ENCODE measurements around the gene PALLD.
A peak's percentile ranks its signal among the peaks of the same experiment; 100 is the strongest.

PALLD gene

GRCh38 chr4:168560184-168561180 lies 63.6 kb downstream of the PALLD start:
- DNase-seq (ENCODE audit: low spot score): no peak

- DNase-seq (ENCODE audit: low spot score): no peak
These were observed 65.3 kb downstream of the PALLD start for GRCh38 chr4:168562041-168562571.

- no peak for DNase-seq (ENCODE audit: low spot score)
These were observed 67.2 kb downstream of the PALLD start for GRCh38 chr4:168564023-168564422.

- no peak for DNase-seq (ENCODE audit: low spot score)
These were observed 68.3 kb downstream of the PALLD start for GRCh38 chr4:168565130-168565529.

DNA sequence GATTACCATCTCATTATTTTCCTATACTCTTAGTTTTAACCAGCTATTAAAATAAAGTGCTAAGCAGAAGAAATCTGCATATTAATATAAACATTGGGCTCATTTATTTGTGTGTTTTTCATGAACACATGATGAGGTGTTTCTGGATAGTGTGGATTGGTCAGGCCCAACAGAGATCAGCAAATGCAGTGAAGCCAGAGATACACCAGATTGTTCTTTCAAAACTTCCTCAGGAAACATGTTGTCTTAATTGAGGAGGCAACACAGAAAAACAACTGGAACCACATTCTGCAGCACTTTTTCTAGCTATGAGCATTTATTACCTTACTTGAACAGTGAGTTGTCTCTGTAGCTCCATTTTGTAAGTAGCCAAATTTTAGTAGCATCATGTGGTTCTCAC lies 69.9 kb downstream of the PALLD start:
- no peak for DNase-seq (ENCODE audit: low spot score)

- peak; percentile 42 for DNase-seq (ENCODE audit: low spot score)
These were observed 72.4 kb downstream of the PALLD start for GRCh38 chr4:168569066-168569930.

- no peak for DNase-seq (ENCODE audit: low spot score)
These were observed 73.1 kb downstream of the PALLD start for GRCh38 chr4:168569931-168570276.

DNA sequence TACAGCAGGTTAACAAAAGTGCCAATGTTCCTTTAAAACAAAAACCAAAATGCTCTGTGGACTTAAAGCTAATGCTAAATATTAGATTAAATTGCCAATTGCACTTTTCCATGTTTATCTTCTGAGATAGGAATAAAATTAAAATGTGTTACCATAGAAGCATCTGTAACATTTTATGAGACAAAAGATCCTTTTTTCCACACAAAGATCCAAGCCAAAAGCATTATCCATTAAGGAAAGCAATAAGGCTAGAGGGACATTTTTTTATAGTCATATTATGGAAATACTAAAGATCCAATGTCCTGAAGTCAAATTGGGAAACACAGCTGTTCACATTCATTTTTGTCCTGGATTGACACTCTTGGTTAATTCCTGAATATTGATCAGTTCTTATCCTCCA lies 73.6 kb downstream of the PALLD start:
- no peak for DNase-seq (ENCODE audit: low spot score)

DNA sequence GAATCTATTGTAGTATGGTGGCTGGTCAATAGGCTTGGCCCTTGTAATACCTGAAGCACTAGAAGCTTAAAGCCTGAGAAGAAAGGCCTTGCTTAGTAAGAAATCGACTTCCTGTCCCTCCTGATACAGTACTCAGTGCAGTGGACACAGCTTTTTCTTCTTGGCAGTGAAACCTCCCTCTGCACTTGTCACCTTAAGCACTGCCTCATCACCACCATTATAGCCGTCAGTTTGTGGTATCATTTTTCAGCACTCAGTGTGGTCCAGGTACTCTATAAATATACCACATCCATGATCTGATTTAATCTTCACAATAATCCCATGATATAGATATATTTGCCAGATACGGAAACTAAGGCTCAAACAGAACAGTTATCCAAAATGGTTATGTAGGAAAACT lies 75.2 kb downstream of the PALLD start:
- no peak for DNase-seq (ENCODE audit: low spot score)

- DNase-seq (ENCODE audit: low spot score): no peak
These were observed 77.0 kb downstream of the PALLD start for GRCh38 chr4:168573870-168574269.

GRCh38 chr4:168574581-168575295 lies 77.9 kb downstream of the PALLD start:
- DNase-seq (ENCODE audit: low spot score): no peak

- no peak for DNase-seq (ENCODE audit: low spot score)
These were observed 78.6 kb downstream of the PALLD start for GRCh38 chr4:168575473-168575872.

- DNase-seq (ENCODE audit: low spot score): no peak
These were observed 80.8 kb downstream of the PALLD start for GRCh38 chr4:168577624-168578023.

DNA sequence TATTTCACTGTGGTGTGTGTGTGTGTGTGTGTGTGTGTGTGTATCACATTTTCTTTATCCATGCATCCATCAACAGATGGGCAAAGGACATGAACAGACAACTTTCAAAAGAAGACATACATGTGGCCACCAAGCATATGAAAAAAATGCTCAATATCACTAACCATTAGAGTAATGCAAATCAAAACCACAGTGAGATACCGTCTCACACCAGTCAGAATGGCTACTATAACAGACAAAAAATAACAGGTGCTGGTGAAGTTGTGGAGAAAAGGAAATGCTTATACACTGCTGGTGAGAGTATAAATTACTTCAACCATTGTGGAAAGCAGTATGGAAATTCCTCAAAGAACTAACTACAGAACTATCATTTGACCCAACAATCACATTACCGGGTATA lies 83.4 kb downstream of the PALLD start:
- DNase-seq (ENCODE audit: low spot score): no peak

- peak; percentile 43 for DNase-seq (ENCODE audit: low spot score)
These were observed 87.5 kb downstream of the PALLD start for GRCh38 chr4:168584321-168584771.

DNA sequence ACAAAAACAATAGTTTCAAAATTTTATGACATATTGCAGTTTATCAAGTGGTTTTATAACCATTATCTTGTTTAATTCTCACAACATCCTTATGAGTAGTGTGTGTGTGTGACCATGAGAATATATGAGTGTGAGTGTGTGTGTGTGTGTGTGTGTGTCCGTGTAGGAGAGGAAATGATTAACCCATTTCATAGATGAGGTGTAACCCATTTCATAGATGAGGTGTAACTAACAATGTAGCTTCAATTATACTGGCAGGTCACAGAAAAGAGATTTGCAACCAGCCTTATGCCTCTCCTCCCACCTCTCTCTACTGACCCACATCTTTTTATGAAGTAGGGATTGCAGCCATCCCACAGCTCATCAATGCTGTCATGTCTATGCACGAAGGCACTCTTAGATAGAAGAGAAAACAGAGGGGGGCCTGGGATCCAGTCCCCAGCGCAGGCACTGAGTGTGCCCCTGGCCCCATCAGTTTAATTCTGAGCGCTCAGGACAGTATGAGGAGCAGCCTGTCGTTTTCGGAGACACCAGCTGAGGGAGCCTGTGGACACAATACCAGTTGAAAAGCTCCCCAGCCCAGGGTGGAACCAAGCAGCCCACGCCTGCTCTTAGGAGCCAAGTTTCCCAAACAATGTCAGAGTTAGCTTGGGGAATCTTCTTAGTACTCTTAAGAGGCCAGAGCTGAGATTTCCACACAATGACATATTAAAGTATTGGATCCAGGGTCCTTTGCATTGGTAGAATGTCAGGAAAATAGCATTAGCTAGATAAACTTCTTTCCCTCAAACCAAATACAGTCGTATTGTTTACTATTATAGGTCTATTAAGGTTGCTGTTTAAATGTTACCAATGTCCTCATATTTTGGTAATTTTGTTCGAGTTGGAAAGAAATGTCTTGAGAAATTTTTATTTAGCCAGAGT lies 88.6 kb downstream of the PALLD start:
- DNase-seq (ENCODE audit: low spot score): peak; percentile 82

- DNase-seq (ENCODE audit: low spot score): no peak
These were observed 90.1 kb downstream of the PALLD start for GRCh38 chr4:168586926-168587325.

DNA sequence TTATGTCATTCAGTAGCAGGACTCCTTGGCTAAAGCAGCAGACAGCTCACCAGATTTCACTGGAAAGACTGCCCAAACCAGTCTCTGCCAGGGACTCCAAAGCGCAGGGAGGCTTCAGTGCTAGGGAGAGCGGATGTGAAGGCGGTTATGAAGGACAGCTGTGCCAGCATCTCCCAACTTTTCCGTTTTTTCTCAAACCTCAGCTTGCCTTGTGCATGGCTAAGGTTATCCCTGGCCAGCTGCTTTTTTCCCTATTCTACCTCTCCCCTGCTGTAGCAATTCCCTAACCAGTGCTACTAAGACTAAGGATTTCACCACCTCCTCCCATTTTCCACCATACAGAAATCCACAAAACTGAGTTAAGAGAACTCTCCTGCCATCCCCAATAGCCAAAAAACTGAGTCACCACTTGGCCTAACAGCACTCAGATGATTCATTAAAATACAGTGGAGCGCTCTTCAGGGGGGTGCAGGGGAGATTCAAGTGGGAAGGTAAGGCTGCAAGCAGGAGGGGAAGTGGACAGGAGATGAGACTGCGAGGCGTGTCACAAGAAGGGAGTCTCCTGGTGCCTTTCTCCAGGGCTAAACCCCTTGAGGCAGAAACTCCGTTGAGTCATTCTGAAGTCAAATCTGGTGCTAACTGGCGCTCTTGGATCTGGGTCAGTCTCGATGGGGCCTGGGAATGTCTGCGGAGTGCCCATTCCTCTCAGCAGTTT lies 90.7 kb downstream of the PALLD start:
- peak; percentile 73 for DNase-seq (ENCODE audit: low spot score)

GRCh38 chr4:168588916-168589531 lies 92.2 kb downstream of the PALLD start:
- peak; percentile 25 for DNase-seq (ENCODE audit: low spot score)

DNA sequence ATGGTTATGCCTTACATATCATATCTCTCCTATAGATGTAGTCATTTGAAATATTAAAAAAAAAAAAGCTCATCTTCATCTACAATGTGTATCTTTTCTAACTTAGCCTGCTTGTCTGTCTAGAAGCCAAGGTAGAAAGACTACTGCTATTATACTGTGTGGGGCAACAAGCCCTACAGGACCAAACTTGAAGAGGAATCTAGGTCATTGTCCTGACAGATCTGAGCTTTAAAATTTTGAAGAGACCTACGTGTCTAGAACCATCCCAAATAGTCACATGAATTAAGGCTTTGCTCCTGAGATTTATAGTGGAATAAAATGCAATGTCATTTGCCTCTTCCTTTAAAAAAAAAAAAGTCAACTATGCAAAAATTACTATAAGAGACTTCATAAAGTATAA lies 95.8 kb downstream of the PALLD start:
- DNase-seq (ENCODE audit: low spot score): no peak
